Stimulated activated naive CD8-positive, alpha-beta T cell treated with anti-CD3 and anti-CD28 coated beads, Interleukin-15, amount 100 ng/mL, for 72 hours (primary cell): ENCODE results near the gene USP19.

ENCODE experiments used
- ATAC-seq: fragments of 150-1000 bp; cut with Tn5 transposase; 2 replicates; pipeline ENCODE4 v1.10.0; 2021; ENCODE audit warnings: mild to moderate bottlenecking, moderate library complexity
- DNase-seq, 2 donors: peaks; one replicate each; pipeline ENCODE4 v3.0.0; 2021 to 2022
- H3K27ac Mint-ChIP-seq, 2 donors: one replicate each; pipeline ENCODE4 v1.8.0; 2022; ENCODE audit warnings: mild to moderate bottlenecking in 2 of 2, mixed read lengths in 2 of 2, moderate library complexity in 2 of 2
- H3K27me3 Mint-ChIP-seq: one replicate; pipeline ENCODE4 v1.8.0; 2022; ENCODE audit warnings: mixed read lengths
- H3K4me1 Mint-ChIP-seq: one replicate; pipeline ENCODE4 v1.8.0; 2022; ENCODE audit warnings: mild to moderate bottlenecking, mixed read lengths
- H3K4me3 Mint-ChIP-seq, 2 donors: one replicate each; pipeline ENCODE4 v1.8.0; 2022; ENCODE audit warnings: mild to moderate bottlenecking in 2 of 2, mixed read lengths in 2 of 2, moderate library complexity in 1 of 2
- H3K9me3 Mint-ChIP-seq, 2 donors: one replicate each; pipeline ENCODE4 v1.8.0; 2022; ENCODE audit warnings: mixed read lengths in 2 of 2

The USP19 gene

DNA sequence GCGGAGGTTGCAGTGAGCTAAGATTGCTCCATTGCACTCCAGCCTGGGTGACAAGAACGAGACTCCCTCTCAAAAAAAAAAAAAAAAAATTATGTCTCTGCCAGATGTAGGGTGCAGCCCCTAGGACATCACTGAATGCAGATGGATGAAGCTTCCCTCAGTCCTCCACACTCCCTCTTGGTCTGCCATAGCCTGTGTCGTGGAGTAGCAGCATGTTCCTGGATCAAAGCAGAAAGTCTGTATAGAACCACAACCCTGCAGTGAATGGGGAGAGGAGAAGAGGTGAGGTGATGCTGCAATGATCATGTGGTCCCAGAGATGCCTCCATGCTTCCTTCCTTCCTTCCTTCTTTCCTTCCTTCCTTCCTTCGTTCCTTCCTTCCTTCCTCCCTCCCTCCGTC is 27.5 kb upstream of the USP19 start:
- Mint-ChIP-seq H3K4me3 (no peak overlapping the region), H3K9me3 (no peaks in the 10 kb centered on the region), H3K27ac (no peak overlapping the region), H3K4me1 (no peaks in the 10 kb centered on the region), H3K27me3 (no peaks in the 10 kb centered on the region)
- DNase-seq (no peak), ATAC-seq (no peak)

GRCh38 chr3:49140080-49140479 is 19.5 kb upstream of the USP19 start:
- H3K4me1 Mint-ChIP-seq: no peaks in the 10 kb centered on the region
- no peak for DNase-seq
- H3K27ac Mint-ChIP-seq: peak overlapping the region in 1 of 2 donors; percentile 5
- no peaks in the 10 kb centered on the region for H3K9me3 Mint-ChIP-seq
- ATAC-seq: no peak
- no peak overlapping the region for H3K4me3 Mint-ChIP-seq
- H3K27me3 Mint-ChIP-seq: peaks cover 12% of the 10 kb centered on the region

- no peaks in the 10 kb centered on the region for H3K9me3 Mint-ChIP-seq
- peaks cover 32% of the 10 kb centered on the region for H3K27me3 Mint-ChIP-seq
- H3K4me1 Mint-ChIP-seq: peaks cover 8% of the 10 kb centered on the region
- no peak overlapping the region for H3K4me3 Mint-ChIP-seq
- no peak for DNase-seq
- no peak for ATAC-seq
- H3K27ac Mint-ChIP-seq: no peak overlapping the region
Observed at GRCh38 chr3:49135499-49135898, 14.9 kb upstream of the USP19 start.

- no peaks in the 10 kb centered on the region for H3K9me3 Mint-ChIP-seq
- H3K4me1 Mint-ChIP-seq: peaks cover 8% of the 10 kb centered on the region
- no peak overlapping the region for H3K27ac Mint-ChIP-seq
- no peak overlapping the region for H3K4me3 Mint-ChIP-seq
- ATAC-seq: no peak
- no peak for DNase-seq
- peaks cover 32% of the 10 kb centered on the region for H3K27me3 Mint-ChIP-seq
Observed at GRCh38 chr3:49134471-49135265, 14.0 kb upstream of the USP19 start.

- Mint-ChIP-seq H3K4me1 (peaks cover 8% of the 10 kb centered on the region), H3K4me3 (peak overlapping the region in 1 of 2 donors; percentile 48), H3K9me3 (no peaks in the 10 kb centered on the region), H3K27me3 (peaks cover 32% of the 10 kb centered on the region), H3K27ac (peak overlapping the region in 1 of 2 donors; percentile 87)
- DNase-seq: no peak
- no peak for ATAC-seq
Observed at GRCh38 chr3:49133226-49133951, 12.8 kb upstream of the USP19 start.

DNA sequence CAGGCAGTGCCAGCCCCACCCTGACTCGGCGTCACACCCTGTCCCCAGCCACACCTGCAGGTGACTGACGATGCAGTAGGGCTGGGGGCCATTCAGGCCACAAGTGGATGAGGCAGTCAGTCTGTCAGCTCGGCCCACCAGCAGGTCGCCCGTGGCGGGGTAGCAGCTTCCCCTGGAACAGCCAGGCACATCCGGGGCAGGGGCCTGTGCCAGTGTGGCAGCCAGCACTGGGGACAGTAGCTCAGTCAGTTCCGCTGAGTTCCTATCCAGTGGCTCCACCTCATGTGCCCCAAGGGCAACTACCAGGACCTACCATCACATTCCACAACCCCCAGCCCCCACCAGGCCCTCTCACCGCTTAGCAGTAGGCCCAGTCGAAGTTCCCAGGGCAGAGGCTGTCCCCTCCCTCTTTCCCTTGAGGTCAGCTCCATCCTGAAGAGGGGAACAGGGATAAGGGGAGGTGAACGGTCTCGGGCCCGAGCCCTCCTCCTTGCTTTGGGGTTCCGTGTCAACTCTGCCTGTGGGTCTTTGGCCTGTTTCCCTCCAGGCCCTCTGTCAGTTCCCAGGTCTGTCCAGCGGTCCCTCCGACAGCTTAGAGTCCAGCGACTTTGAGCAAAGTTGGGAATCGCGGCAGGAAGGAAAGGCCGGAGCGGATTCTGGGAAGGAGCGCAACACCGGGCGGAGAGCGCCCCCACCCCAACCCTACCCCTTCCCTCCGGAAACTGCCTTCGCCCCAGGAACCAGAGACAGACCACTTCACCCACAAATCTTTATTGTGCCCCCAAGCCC is 12.0 kb upstream of the USP19 start, which contains the start of gene LAMB2:
Gene LAMB2, minus strand, starts transcription at position 614 of the 789 bp plus-strand sequence. Its CDS starts 183 bp downstream, at position 431.
- H3K9me3 Mint-ChIP-seq: no peaks in the 10 kb centered on the region
- ATAC-seq (no peak), DNase-seq (no peak)
- H3K4me3 Mint-ChIP-seq: peak within 1 kb of the TSS in 1 of 2 donors; percentile 48
- H3K27ac Mint-ChIP-seq: peak within 1 kb of the TSS in 1 of 2 donors; percentile 87
- peaks cover 8% of the 10 kb centered on the region for H3K4me1 Mint-ChIP-seq
- H3K27me3 Mint-ChIP-seq: peaks cover 29% of the 10 kb centered on the region

DNA sequence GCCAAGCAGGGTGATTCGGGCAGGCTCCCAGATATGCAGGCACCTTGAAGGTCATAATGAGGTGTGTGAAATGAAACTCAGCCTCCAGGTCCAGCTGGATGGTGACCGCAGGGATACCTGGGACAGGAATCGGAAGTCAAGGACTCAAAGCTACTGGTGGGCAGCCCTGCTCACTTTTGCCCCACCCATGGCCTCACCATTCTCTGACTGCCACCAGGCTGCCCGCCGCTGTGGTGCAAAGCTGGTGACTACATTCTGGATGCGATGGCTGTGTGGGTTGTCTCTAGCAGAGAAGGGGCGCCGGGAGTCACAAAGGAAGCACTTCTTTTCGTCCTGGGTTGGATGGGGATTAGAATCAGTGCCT is 11.4 kb upstream of the USP19 start:
- Mint-ChIP-seq H3K27ac (no peak overlapping the region), H3K4me1 (peaks cover 8% of the 10 kb centered on the region), H3K27me3 (peaks cover 24% of the 10 kb centered on the region), H3K9me3 (no peaks in the 10 kb centered on the region), H3K4me3 (no peak overlapping the region)
- DNase-seq (no peak), ATAC-seq (no peak)

DNA sequence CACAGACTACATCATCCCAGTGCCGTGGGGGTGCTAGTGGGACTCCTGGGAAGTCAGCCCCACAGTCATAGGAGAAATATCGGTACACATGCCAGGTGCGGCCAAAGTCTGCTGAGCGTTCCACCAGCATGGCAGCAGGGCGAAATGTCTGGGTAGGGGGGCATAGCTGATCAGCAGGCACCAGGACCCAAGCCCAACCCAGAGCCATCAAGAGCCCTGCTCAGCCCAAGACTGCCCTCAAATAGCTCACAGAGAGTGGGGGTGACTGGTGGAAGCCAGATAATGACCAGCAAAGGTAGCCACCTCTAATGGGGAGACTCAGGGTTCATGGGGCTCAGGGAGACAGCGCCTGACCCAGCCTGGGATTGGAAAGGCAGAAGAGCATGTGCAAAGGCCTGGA is 11.0 kb upstream of the USP19 start:
- Mint-ChIP-seq H3K27ac (no peak overlapping the region), H3K27me3 (peaks cover 24% of the 10 kb centered on the region), H3K9me3 (no peaks in the 10 kb centered on the region), H3K4me3 (no peak overlapping the region), H3K4me1 (peaks cover 8% of the 10 kb centered on the region)
- ATAC-seq: no peak
- no peak for DNase-seq

DNA sequence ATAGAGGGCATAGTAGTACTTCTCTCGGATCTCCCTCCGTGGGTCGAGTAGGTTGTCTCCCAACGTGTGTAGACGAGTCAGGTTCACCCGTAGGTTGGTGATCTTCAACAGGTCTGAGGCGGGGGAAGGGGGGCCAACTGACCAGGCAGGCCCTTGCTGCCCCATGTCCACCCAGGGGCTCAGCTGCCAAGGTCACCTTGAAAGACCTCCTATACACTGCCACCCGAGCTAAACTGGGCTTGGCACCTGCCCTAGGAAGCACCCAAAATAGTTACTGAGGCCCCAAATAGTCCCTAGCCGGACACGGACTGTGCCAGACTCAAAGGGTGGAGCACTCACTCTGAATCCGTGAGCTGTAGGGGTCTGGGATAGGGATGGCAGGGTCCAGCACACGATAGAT is 10.4 kb upstream of the USP19 start:
- Mint-ChIP-seq H3K9me3 (no peaks in the 10 kb centered on the region), H3K4me1 (peaks cover 8% of the 10 kb centered on the region), H3K27me3 (peaks cover 24% of the 10 kb centered on the region), H3K27ac (no peak overlapping the region), H3K4me3 (no peak overlapping the region)
- no peak for DNase-seq
- no peak for ATAC-seq

GRCh38 chr3:49124991-49125670 is 4.5 kb upstream of the USP19 start:
- DNase-seq (no peak), ATAC-seq (no peak)
- Mint-ChIP-seq H3K27me3 (no peaks in the 10 kb centered on the region), H3K4me3 (no peak overlapping the region), H3K4me1 (peaks cover 20% of the 10 kb centered on the region), H3K9me3 (no peaks in the 10 kb centered on the region), H3K27ac (no peak overlapping the region)

- ATAC-seq: no peak
- H3K4me1 Mint-ChIP-seq: peaks cover 29% of the 10 kb centered on the region
- no peaks in the 10 kb centered on the region for H3K27me3 Mint-ChIP-seq
- no peak overlapping the region for H3K27ac Mint-ChIP-seq
- no peak for DNase-seq
- no peaks in the 10 kb centered on the region for H3K9me3 Mint-ChIP-seq
- H3K4me3 Mint-ChIP-seq: no peak overlapping the region
Observed at GRCh38 chr3:49124203-49124602, 3.6 kb upstream of the USP19 start.

DNA sequence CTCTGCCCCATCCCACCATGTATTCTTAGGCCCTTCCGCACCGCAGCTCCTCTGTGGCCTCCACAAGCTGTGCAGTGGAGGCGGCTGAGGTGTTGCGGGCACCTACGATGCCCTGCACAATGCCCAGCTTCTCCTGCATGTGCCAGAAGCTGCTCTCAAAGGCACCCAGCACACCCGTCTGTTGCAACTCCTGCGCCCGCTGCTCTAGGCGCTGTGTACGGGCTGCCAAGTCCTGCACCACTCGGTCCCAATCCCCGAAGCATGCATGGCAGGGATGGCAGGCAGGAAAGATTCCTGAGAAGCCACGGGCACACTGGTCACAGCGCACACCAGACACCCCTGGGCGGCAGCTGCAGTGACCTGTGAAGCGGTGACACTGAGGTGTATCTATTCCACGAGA is 3.1 kb upstream of the USP19 start:
- H3K27ac Mint-ChIP-seq: no peak overlapping the region

GRCh38 chr3:49122886-49123545 is 2.4 kb upstream of the USP19 start:
- Mint-ChIP-seq H3K27ac (peak overlapping the region in 1 of 2 donors; percentile 59), H3K9me3 (no peaks in the 10 kb centered on the region), H3K4me3 (no peak overlapping the region), H3K27me3 (no peaks in the 10 kb centered on the region), H3K4me1 (peaks cover 37% of the 10 kb centered on the region)
- ATAC-seq (no peak), DNase-seq (no peak)

More for the DNA sequence above, 3.1 kb upstream of the USP19 start:
- no peak overlapping the region for H3K4me3 Mint-ChIP-seq
- DNase-seq (no peak), ATAC-seq (no peak)
- H3K4me1 Mint-ChIP-seq: peaks cover 34% of the 10 kb centered on the region
- H3K9me3 Mint-ChIP-seq: no peaks in the 10 kb centered on the region
- H3K27me3 Mint-ChIP-seq: no peaks in the 10 kb centered on the region

DNA sequence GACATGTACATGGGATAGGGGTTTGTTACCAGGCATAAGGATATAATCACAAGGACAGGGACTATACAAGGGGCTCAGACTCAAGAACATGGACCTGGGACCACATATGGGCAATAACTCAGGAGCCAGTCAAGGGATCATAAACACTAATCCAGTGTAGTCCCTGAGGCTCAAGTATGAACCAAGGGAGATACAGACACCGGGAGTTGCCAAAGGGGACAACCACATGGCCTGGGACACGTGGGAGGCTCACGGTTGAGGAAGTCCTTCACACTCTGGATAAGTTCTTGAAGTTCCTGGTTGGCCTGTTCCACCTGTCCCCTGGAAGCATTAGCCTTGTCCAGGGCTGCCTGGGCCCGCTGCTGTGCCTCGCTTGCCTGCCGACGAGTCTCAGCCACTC is 1.8 kb upstream of the USP19 start:
- no peaks in the 10 kb centered on the region for H3K27me3 Mint-ChIP-seq
- H3K9me3 Mint-ChIP-seq: no peaks in the 10 kb centered on the region
- H3K4me1 Mint-ChIP-seq: peaks cover 37% of the 10 kb centered on the region
- H3K4me3 Mint-ChIP-seq: no peak overlapping the region
- no peak for DNase-seq
- no peak for ATAC-seq
- H3K27ac Mint-ChIP-seq: no peak overlapping the region

DNA sequence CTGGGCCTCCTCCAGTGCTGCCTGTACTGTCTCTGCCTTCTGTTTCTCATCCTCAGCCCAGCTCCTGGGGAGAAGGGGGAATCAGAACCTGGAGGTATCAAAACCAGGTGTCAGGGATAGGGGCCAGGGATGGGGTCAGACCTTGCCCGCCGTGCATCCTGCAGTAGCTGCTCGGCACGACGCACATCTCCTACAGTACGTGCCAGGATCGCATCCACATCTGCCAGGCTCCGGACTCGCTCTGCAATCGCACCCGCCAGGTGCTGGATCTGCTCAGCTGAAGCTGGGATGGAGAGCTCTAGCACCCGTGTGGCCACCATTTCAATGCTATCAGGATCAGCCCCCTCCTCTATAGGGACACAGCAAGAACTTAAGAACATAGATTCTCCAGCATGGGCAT is 1.4 kb upstream of the USP19 start:
- H3K4me1 Mint-ChIP-seq: peaks cover 37% of the 10 kb centered on the region
- no peak for ATAC-seq
- no peaks in the 10 kb centered on the region for H3K27me3 Mint-ChIP-seq
- peak overlapping the region in 1 of 2 donors; percentile 27 for H3K27ac Mint-ChIP-seq
- no peaks in the 10 kb centered on the region for H3K9me3 Mint-ChIP-seq
- DNase-seq: no peak
- peak overlapping the region; percentile 83 to 88 for H3K4me3 Mint-ChIP-seq
